PFSK-1 (cell line): ENCODE measurements around the gene SPOCD1.

Experiments
- FOXP2 ChIP-seq: optimal IDR thresholded peaks from 2 replicates; pipeline ENCODE3; 2011; ENCODE audit warnings: borderline replicate concordance, control low read depth, inconsistent platforms; ENCODE audit not compliant: insufficient read depth; ENCODE audit errors: extremely low read length, extremely low read depth
- POLR2AphosphoS5 ChIP-seq: IDR thresholded peaks from 2 replicates; pipeline ENCODE4 v1.6.1; 2012; ENCODE audit warnings: low read depth, mild to moderate bottlenecking, control low read depth, low read length, moderate library complexity
- REST ChIP-seq, 2 experiments: IDR thresholded peaks; 2 replicates each; pipeline versions ENCODE4 v1.6.1 to v1.8.0; 2011 to 2012; ENCODE audit warnings: low read depth in 2 of 2, low read length in 2 of 2, control low read depth in 1 of 2, inconsistent platforms in 1 of 2, mild to moderate bottlenecking in 1 of 2, moderate library complexity in 1 of 2; ENCODE audit not compliant: insufficient read depth in 1 of 2
- SIN3A ChIP-seq: IDR thresholded peaks from 2 replicates; pipeline ENCODE4 v1.6.1; 2012; ENCODE audit warnings: mild to moderate bottlenecking, low read length, moderate library complexity, borderline replicate concordance; ENCODE audit not compliant: insufficient read depth
- TAF1 ChIP-seq: IDR thresholded peaks from 2 replicates; pipeline ENCODE4 v1.6.1; 2012; ENCODE audit warnings: low read length, control low read depth, borderline replicate concordance; ENCODE audit not compliant: insufficient read depth

The SPOCD1 gene

GRCh38 chr1:31818206-31818605, 2.4 kb upstream of the SPOCD1 start:
- no peak for TF ChIP-seq POLR2AphosphoS5
- no peak for TF ChIP-seq REST (IDR thresholded peaks at IDR 0.05; ENCODE audit: insufficient read depth in 1 of 2, low read depth in 2 of 2, low read length in 2 of 2)
- no peak for TF ChIP-seq TAF1
- TF ChIP-seq SIN3A = no peak
- TF ChIP-seq FOXP2 = no peak

GRCh38 chr1:31815307-31815645, 546 bp downstream of the SPOCD1 start:
- TF ChIP-seq SIN3A (no peak), POLR2AphosphoS5 (no peak)

GRCh38 chr1:31814631-31815306, 1.1 kb downstream of the SPOCD1 start:
- TF ChIP-seq FOXP2 = no peak

GRCh38 chr1:31814041-31814511, 1.7 kb downstream of the SPOCD1 start:
- TF ChIP-seq TAF1 = no peak
- TF ChIP-seq POLR2AphosphoS5 = no peak
- no peak for TF ChIP-seq FOXP2
- TF ChIP-seq REST (IDR thresholded peaks at IDR 0.05; ENCODE audit: insufficient read depth in 1 of 2, low read depth in 2 of 2, low read length in 2 of 2) = no peak
- no peak for TF ChIP-seq SIN3A

GRCh38 chr1:31812158-31812829, 3.5 kb downstream of the SPOCD1 start:
- TF ChIP-seq REST (IDR thresholded peaks at IDR 0.05; ENCODE audit: insufficient read depth in 1 of 2, low read depth in 2 of 2, low read length in 2 of 2) (no peak), SIN3A (no peak), FOXP2 (no peak), TAF1 (no peak), POLR2AphosphoS5 (no peak)

GRCh38 chr1:31811605-31812004, 4.2 kb downstream of the SPOCD1 start:
- no peak for TF ChIP-seq FOXP2
- no peak for TF ChIP-seq REST (IDR thresholded peaks at IDR 0.05; ENCODE audit: insufficient read depth in 1 of 2, low read depth in 2 of 2, low read length in 2 of 2)
- no peak for TF ChIP-seq SIN3A
- no peak for TF ChIP-seq TAF1
- TF ChIP-seq POLR2AphosphoS5 = no peak
